WTC11 (cell line): ENCODE results near the gene HYAL1. TPM values are rescaled to one million over a fixed set of nuclear protein-coding genes. Genes with fewer than 3 reads are reported as not detected.

Source experiments
- ATAC-seq: fragments of 200-7000 bp; cut with Tn5 transposase; 2 replicates; pipeline ENCODE4 v1.10.0; 2021; ENCODE audit warnings: mild to moderate bottlenecking, moderate library complexity
- CTCF ChIA-PET: fragments of 300-600 bp; sonication (Branson Sonifier 250); formaldehyde crosslinking; loops from one replicate; lab custom pipeline; 2021; ENCODE audit warnings: antibody characterized with exemption; lab: Charles Lee
- POLR2A ChIA-PET: fragments of 350-600 bp; sonication (Branson Sonifier 250); formaldehyde crosslinking; loops from one replicate; lab custom pipeline; 2021; ENCODE audit warnings: antibody characterized with exemption; lab: Charles Lee
- DNase-seq: peaks from one replicate; pipeline ENCODE4 v3.0.0; 2021; ENCODE audit warnings: low spot score
- H3K27ac Mint-ChIP-seq: 2 replicates; pipeline ENCODE4 v1.8.0; 2021; ENCODE audit warnings: mixed read lengths
- H3K27me3 Mint-ChIP-seq: 2 replicates; pipeline ENCODE4 v1.8.0; 2021; ENCODE audit warnings: low read depth, mild to moderate bottlenecking, moderate library complexity, mixed read lengths
- H3K36me3 Mint-ChIP-seq: 2 replicates; pipeline ENCODE4 v1.8.0; 2021; ENCODE audit warnings: mixed read lengths
- H3K4me1 Mint-ChIP-seq: 2 replicates; pipeline ENCODE4 v1.8.0; 2022; ENCODE audit warnings: mixed read lengths
- H3K4me3 Mint-ChIP-seq: 2 replicates; pipeline ENCODE4 v1.8.0; 2021; ENCODE audit warnings: mild to moderate bottlenecking, moderate library complexity, mixed read lengths
- H3K9me3 Mint-ChIP-seq: 2 replicates; pipeline ENCODE4 v1.8.0; 2021; ENCODE audit warnings: mixed read lengths
- ATF2 ChIP-seq: sonication (generic); formaldehyde crosslinking; IDR thresholded peaks from 2 replicates; pipeline ENCODE4 v1.8.1; 2022; ENCODE audit warnings: low read depth, missing genetic modification reagents, borderline replicate concordance
- CBFB ChIP-seq: sonication (generic); formaldehyde crosslinking; IDR thresholded peaks from 2 replicates; pipeline ENCODE4 v1.8.1; 2022; ENCODE audit warnings: mild to moderate bottlenecking, low read depth, missing genetic modification reagents
- CREM ChIP-seq: sonication (generic); formaldehyde crosslinking; IDR thresholded peaks from 2 replicates; pipeline ENCODE4 v1.8.1; 2022; ENCODE audit warnings: mild to moderate bottlenecking, missing genetic modification reagents, moderate library complexity
- EMX1 ChIP-seq: fragments of 250-450 bp; sonication (Bioruptor Pico); IDR thresholded peaks from 2 replicates; pipeline ENCODE4 v1.8.0; 2021; ENCODE audit warnings: mild to moderate bottlenecking
- ESRRA ChIP-seq: sonication (generic); formaldehyde crosslinking; IDR thresholded peaks from 2 replicates; pipeline ENCODE4 v1.8.1; 2022; ENCODE audit warnings: mild to moderate bottlenecking, missing genetic modification reagents, borderline replicate concordance
- HMGA2 ChIP-seq: fragments of 250-450 bp; sonication (Bioruptor Pico); IDR thresholded peaks from 2 replicates; pipeline ENCODE4 v1.4.0; 2021; ENCODE audit warnings: mild to moderate bottlenecking, moderate library complexity
- IRF2 ChIP-seq: sonication (generic); formaldehyde crosslinking; IDR thresholded peaks from 2 replicates; pipeline ENCODE4 v1.8.0; 2022; ENCODE audit warnings: low read depth, missing genetic modification reagents, borderline replicate concordance
- JAZF1 ChIP-seq: fragments of 250-450 bp; sonication (Bioruptor Pico); IDR thresholded peaks from 2 replicates; pipeline ENCODE4 v1.9.0; 2021; ENCODE audit warnings: moderate library complexity, mild to moderate bottlenecking, inconsistent platforms
- KAT7 ChIP-seq: sonication (generic); formaldehyde crosslinking; IDR thresholded peaks from 2 replicates; pipeline ENCODE4 v1.8.1; 2023; ENCODE audit warnings: missing genetic modification reagents, mild to moderate bottlenecking, borderline replicate concordance
- NR2C2 ChIP-seq: sonication (generic); formaldehyde crosslinking; IDR thresholded peaks from 2 replicates; pipeline ENCODE4 v1.8.0; 2022; ENCODE audit warnings: mild to moderate bottlenecking, missing genetic modification reagents
- STAT6 ChIP-seq: sonication (generic); formaldehyde crosslinking; conservative IDR thresholded peaks from 2 replicates; pipeline ENCODE4 v1.8.1; 2023; ENCODE audit warnings: mild to moderate bottlenecking, low read depth, missing genetic modification reagents, moderate library complexity
- ZNF425 ChIP-seq: fragments of 250-450 bp; sonication (Bioruptor Pico); conservative IDR thresholded peaks from 2 replicates; pipeline ENCODE4 v1.9.0; 2021; ENCODE audit warnings: mild to moderate bottlenecking
- total RNA-seq: library from RNA; stranded (reverse); gene quantifications from 3 replicates; pipeline ENCODE4 v1.2.3, GENCODE V29; 2021
- TF ChIP-seq, protein P1 (sequence below): sonication (generic); formaldehyde crosslinking; IDR thresholded peaks from 2 replicates; pipeline ENCODE4 v1.8.0; 2022; ENCODE audit warnings: missing genetic modification reagents
- TF ChIP-seq, protein P2 (sequence below): sonication (generic); formaldehyde crosslinking; IDR thresholded peaks from 2 replicates; pipeline ENCODE4 v1.8.1; 2023; ENCODE audit warnings: mild to moderate bottlenecking, missing genetic modification reagents
- TF ChIP-seq, protein P3 (sequence below): sonication (generic); formaldehyde crosslinking; IDR thresholded peaks from 2 replicates; pipeline ENCODE4 v1.8.0; 2023; ENCODE audit warnings: missing genetic modification reagents, mild to moderate bottlenecking, borderline replicate concordance
- TF ChIP-seq, protein P4 (sequence below): sonication (generic); formaldehyde crosslinking; IDR thresholded peaks from 2 replicates; pipeline ENCODE4 v1.8.1; 2023; ENCODE audit warnings: mild to moderate bottlenecking, missing genetic modification reagents, moderate library complexity

The HYAL1 gene
- total RNA-seq, 1 experiment from 2014 or later: 3.4 TPM

DNA sequence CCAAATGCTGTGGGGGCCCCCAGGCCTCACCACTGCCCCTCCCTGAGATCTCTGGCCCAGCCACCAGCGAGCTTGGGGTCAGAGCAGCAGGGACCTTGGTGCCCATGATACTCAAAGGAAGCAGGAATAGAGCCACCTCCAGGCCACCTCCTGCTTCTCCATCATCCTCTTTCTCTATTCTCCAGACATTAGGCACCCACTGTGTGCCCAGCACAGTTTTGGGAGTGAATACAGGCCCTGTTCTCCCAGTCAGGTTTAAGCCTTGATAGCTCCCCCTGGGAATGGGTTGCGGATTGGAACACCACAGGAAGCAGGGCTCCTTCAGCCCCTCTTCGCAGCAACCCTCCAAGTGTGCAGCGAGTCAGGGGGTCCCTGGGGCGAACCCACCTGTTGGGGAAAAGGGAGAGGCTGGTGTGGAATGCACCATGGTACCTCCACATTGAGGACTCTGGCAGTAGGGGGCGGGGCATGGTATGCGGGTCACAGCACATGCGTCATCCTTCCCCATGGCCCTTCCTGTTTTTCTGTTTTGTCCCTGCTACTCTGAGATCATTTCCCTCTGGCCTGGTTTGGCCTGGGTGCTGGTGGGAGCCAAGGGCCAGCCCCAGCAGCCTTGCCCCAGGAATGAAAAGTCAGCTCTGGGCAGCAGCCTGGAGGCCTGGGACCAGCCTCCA lies 48.7 kb downstream of the HYAL1 start:
- Mint-ChIP-seq H3K4me3 (no peak overlapping the region), H3K9me3 (no peaks in the 10 kb centered on the region), H3K36me3 (peaks cover 28% of the 10 kb centered on the region), H3K27me3 (no peaks in the 10 kb centered on the region), H3K27ac (peak overlapping the region; percentile 84), H3K4me1 (peaks cover 20% of the 10 kb centered on the region)
- DNase-seq (no peak), ATAC-seq (0 out of 2 replicates have a peak, but pooled peaks have one; percentile 14)
- TF ChIP-seq ESRRA (CRISPR knock-in tag): no peak
- no peak for TF ChIP-seq CBFB
- TF ChIP-seq CREM (CRISPR knock-in tag): no peak
- TF ChIP-seq JAZF1 (CRISPR knock-in tag): no peak
- no peak for TF ChIP-seq STAT6 (CRISPR knock-in tag)
- TF ChIP-seq, protein P1, sequence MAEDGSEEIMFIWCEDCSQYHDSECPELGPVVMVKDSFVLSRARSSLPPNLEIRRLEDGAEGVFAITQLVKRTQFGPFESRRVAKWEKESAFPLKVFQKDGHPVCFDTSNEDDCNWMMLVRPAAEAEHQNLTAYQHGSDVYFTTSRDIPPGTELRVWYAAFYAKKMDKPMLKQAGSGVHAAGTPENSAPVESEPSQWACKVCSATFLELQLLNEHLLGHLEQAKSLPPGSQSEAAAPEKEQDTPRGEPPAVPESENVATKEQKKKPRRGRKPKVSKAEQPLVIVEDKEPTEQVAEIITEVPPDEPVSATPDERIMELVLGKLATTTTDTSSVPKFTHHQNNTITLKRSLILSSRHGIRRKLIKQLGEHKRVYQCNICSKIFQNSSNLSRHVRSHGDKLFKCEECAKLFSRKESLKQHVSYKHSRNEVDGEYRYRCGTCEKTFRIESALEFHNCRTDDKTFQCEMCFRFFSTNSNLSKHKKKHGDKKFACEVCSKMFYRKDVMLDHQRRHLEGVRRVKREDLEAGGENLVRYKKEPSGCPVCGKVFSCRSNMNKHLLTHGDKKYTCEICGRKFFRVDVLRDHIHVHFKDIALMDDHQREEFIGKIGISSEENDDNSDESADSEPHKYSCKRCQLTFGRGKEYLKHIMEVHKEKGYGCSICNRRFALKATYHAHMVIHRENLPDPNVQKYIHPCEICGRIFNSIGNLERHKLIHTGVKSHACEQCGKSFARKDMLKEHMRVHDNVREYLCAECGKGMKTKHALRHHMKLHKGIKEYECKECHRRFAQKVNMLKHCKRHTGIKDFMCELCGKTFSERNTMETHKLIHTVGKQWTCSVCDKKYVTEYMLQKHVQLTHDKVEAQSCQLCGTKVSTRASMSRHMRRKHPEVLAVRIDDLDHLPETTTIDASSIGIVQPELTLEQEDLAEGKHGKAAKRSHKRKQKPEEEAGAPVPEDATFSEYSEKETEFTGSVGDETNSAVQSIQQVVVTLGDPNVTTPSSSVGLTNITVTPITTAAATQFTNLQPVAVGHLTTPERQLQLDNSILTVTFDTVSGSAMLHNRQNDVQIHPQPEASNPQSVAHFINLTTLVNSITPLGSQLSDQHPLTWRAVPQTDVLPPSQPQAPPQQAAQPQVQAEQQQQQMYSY: no peak
- no peak for TF ChIP-seq EMX1 (CRISPR knock-in tag)
- no peak for TF ChIP-seq IRF2 (CRISPR knock-in tag)
- TF ChIP-seq NR2C2 (CRISPR knock-in tag): no peak
- TF ChIP-seq, protein P2, sequence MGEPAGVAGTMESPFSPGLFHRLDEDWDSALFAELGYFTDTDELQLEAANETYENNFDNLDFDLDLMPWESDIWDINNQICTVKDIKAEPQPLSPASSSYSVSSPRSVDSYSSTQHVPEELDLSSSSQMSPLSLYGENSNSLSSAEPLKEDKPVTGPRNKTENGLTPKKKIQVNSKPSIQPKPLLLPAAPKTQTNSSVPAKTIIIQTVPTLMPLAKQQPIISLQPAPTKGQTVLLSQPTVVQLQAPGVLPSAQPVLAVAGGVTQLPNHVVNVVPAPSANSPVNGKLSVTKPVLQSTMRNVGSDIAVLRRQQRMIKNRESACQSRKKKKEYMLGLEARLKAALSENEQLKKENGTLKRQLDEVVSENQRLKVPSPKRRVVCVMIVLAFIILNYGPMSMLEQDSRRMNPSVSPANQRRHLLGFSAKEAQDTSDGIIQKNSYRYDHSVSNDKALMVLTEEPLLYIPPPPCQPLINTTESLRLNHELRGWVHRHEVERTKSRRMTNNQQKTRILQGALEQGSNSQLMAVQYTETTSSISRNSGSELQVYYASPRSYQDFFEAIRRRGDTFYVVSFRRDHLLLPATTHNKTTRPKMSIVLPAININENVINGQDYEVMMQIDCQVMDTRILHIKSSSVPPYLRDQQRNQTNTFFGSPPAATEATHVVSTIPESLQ: no peak
- POLR2A ChIA-PET: no interaction called here
- CTCF ChIA-PET: interaction anchor here (0.6 to 7.6 kb wide), 6 partner anchors 6 to 67 kb away, joined by 3 to 151 read pairs (median 6); no protein-coding TSS in a partner anchor

- POLR2A ChIA-PET: no interaction called here
- Mint-ChIP-seq H3K9me3 (no peaks in the 10 kb centered on the region), H3K27me3 (no peaks in the 10 kb centered on the region), H3K4me1 (peaks cover 23% of the 10 kb centered on the region), H3K27ac (peak overlapping the region; percentile 31; the same call in 1 of the 2 replicates), H3K36me3 (peaks cover 13% of the 10 kb centered on the region), H3K4me3 (no peak overlapping the region)
- DNase-seq: no peak
- TF ChIP-seq, protein P3, sequence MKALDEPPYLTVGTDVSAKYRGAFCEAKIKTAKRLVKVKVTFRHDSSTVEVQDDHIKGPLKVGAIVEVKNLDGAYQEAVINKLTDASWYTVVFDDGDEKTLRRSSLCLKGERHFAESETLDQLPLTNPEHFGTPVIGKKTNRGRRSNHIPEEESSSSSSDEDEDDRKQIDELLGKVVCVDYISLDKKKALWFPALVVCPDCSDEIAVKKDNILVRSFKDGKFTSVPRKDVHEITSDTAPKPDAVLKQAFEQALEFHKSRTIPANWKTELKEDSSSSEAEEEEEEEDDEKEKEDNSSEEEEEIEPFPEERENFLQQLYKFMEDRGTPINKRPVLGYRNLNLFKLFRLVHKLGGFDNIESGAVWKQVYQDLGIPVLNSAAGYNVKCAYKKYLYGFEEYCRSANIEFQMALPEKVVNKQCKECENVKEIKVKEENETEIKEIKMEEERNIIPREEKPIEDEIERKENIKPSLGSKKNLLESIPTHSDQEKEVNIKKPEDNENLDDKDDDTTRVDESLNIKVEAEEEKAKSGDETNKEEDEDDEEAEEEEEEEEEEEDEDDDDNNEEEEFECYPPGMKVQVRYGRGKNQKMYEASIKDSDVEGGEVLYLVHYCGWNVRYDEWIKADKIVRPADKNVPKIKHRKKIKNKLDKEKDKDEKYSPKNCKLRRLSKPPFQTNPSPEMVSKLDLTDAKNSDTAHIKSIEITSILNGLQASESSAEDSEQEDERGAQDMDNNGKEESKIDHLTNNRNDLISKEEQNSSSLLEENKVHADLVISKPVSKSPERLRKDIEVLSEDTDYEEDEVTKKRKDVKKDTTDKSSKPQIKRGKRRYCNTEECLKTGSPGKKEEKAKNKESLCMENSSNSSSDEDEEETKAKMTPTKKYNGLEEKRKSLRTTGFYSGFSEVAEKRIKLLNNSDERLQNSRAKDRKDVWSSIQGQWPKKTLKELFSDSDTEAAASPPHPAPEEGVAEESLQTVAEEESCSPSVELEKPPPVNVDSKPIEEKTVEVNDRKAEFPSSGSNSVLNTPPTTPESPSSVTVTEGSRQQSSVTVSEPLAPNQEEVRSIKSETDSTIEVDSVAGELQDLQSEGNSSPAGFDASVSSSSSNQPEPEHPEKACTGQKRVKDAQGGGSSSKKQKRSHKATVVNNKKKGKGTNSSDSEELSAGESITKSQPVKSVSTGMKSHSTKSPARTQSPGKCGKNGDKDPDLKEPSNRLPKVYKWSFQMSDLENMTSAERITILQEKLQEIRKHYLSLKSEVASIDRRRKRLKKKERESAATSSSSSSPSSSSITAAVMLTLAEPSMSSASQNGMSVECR (CRISPR knock-in tag): no peak
- TF ChIP-seq, protein P4, sequence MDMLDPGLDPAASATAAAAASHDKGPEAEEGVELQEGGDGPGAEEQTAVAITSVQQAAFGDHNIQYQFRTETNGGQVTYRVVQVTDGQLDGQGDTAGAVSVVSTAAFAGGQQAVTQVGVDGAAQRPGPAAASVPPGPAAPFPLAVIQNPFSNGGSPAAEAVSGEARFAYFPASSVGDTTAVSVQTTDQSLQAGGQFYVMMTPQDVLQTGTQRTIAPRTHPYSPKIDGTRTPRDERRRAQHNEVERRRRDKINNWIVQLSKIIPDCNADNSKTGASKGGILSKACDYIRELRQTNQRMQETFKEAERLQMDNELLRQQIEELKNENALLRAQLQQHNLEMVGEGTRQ: no peak
- no peak for TF ChIP-seq HMGA2 (CRISPR knock-in tag)
- TF ChIP-seq ZNF425 (CRISPR knock-in tag): no peak
- no peak for TF ChIP-seq KAT7
- no peak for TF ChIP-seq ATF2 (CRISPR knock-in tag)
- TF ChIP-seq EMX1 (CRISPR knock-in tag): no peak
- CTCF ChIA-PET: interaction anchor here (1.0 to 6.0 kb wide), 2 partner anchors 7 to 25 kb away, joined by 3 to 151 read pairs; no protein-coding TSS in a partner anchor
- no peak for ATAC-seq
Observed at GRCh38 chr3:50251220-50251619, 52.2 kb downstream of the HYAL1 start.
